ENCODE data around the gene SLC38A4. TPM values are rescaled to one million over a fixed set of nuclear protein-coding genes. Genes with fewer than 3 reads are reported as not detected.

The SLC38A4 gene
- total RNA-seq, 1 donor from 2014 or later = not detected

DNA sequence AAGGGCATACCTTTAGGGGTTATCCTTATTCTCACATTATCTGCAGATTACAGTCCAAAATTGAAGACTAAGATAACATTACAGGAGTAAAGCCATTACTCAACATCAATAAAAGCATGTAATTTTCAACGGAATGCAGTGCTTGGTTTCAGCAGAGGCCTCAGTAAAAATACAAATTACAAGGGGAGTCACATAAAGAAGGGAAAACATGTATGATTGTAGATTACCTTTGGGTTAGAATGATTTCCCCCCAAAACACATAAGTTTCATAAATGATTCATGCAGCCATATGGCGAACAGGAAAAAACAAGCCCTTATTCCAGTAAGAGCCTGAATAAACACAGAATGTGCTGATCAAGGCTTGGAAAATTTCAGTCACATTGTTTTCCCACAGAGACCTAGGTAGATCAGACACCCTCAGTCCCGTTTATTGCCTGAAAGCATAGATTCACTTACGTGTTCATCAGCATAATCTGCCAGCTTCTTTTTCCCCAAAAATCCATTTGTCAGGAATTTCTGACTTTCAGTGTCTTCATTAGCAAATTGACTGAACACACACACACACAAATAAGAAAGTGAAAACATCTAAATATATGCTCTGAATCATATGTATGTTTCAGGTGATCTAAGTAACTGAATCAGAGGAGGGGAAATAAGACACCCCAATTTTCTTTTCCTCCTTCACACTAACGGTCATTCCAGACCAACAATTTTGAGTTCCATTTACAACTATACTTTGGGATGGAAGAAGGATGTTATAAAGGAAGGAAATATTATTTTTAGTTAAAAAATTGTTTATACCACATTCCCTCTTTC is 37.5 kb downstream of the SLC38A4 start:
- ChIA-PET CTCF (no interaction called here), POLR2A (no interaction called here)
- Mint-ChIP-seq H3K9me3 (no peaks in the 10 kb centered on the region), H3K27ac (no peak overlapping the region), H3K27me3 (peaks cover 6% of the 10 kb centered on the region), H3K4me1 (no peaks in the 10 kb centered on the region), H3K36me3 (ENCODE audit: low read depth) (no peaks in the 10 kb centered on the region), H3K4me3 (no peak overlapping the region)
- ATAC-seq (ENCODE audit: low read depth) (no peak), DNase-seq (no peak)
- intact Hi-C loops (cut with micrococcal nuclease) = no loop called here
- TF ChIP-seq, protein P1, sequence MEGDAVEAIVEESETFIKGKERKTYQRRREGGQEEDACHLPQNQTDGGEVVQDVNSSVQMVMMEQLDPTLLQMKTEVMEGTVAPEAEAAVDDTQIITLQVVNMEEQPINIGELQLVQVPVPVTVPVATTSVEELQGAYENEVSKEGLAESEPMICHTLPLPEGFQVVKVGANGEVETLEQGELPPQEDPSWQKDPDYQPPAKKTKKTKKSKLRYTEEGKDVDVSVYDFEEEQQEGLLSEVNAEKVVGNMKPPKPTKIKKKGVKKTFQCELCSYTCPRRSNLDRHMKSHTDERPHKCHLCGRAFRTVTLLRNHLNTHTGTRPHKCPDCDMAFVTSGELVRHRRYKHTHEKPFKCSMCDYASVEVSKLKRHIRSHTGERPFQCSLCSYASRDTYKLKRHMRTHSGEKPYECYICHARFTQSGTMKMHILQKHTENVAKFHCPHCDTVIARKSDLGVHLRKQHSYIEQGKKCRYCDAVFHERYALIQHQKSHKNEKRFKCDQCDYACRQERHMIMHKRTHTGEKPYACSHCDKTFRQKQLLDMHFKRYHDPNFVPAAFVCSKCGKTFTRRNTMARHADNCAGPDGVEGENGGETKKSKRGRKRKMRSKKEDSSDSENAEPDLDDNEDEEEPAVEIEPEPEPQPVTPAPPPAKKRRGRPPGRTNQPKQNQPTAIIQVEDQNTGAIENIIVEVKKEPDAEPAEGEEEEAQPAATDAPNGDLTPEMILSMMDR (IDR thresholded peaks at IDR 0.05) = no peak

DNA sequence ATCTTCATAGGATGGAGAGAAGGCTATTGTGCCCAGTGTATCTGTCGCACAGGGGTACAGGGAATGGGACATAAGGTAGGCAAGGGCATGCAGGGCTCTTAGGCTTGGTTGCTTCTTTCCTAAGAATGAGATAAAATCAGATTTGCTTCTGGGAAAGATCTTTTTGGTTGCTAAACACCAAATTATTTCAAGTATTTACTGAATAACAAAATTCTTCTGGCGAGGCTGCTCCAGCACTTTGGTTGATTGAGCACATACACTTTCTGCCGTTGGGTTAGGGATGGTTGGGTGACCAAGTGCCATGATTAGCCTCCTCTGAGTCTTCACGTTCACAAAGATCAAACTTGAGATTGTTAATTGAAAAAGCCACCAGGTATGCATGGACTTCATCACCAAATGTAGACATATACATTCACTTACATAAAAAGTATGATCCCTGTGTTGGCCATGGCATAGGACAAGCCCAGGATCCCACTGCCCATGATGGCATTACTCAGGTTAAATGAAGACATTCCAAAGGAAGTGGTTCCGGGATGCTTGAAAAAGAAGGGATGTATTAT is 38.2 kb downstream of the SLC38A4 start:
- ATAC-seq (ENCODE audit: low read depth) (no peak), DNase-seq (no peak)
- CTCF ChIA-PET = no interaction called here
- no peaks in the 10 kb centered on the region for H3K4me1 Mint-ChIP-seq
- intact Hi-C loops (cut with micrococcal nuclease) = no loop called here
- no peak overlapping the region for H3K27ac Mint-ChIP-seq
- TF ChIP-seq, protein P1 (IDR thresholded peaks at IDR 0.05) = no peak
- peaks cover 8% of the 10 kb centered on the region for H3K27me3 Mint-ChIP-seq
- no peak overlapping the region for H3K4me3 Mint-ChIP-seq
- no peaks in the 10 kb centered on the region for H3K9me3 Mint-ChIP-seq
- POLR2A ChIA-PET = no interaction called here
- H3K36me3 Mint-ChIP-seq (ENCODE audit: low read depth) = no peaks in the 10 kb centered on the region

DNA sequence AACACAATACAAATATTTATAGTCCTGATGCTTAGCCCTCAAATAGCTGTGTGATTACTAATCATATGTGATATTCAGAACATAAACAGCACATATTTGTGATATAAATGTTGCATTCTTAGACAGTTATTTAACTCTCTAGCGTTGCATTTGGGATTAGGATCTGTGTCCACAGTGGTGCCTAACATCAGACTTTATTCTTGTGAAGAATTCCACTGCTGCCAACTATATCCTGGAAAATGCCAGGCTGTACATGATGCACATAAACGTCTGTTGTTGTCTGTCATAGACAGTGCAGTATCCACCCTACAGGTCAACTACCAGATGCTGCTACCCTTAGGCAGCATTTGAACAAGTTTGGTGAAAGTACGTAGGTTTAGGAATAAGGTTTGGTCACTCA is 39.0 kb downstream of the SLC38A4 start:
- ChIA-PET CTCF (no interaction called here), POLR2A (no interaction called here)
- intact Hi-C loops (cut with micrococcal nuclease) = no loop called here
- H3K36me3 Mint-ChIP-seq (ENCODE audit: low read depth) = no peaks in the 10 kb centered on the region
- H3K4me3 Mint-ChIP-seq = no peak overlapping the region
- TF ChIP-seq, protein P1 (IDR thresholded peaks at IDR 0.05) = no peak
- DNase-seq = no peak
- ATAC-seq (ENCODE audit: low read depth) = no peak
- H3K4me1 Mint-ChIP-seq = no peaks in the 10 kb centered on the region
- H3K27ac Mint-ChIP-seq = no peak overlapping the region
- H3K27me3 Mint-ChIP-seq = peaks cover 8% of the 10 kb centered on the region
- H3K9me3 Mint-ChIP-seq = no peaks in the 10 kb centered on the region

- Mint-ChIP-seq H3K36me3 (ENCODE audit: low read depth) (no peaks in the 10 kb centered on the region), H3K9me3 (no peaks in the 10 kb centered on the region), H3K4me1 (no peaks in the 10 kb centered on the region), H3K27ac (no peak overlapping the region), H3K4me3 (no peak overlapping the region), H3K27me3 (peaks cover 10% of the 10 kb centered on the region)
- CTCF ChIA-PET = no interaction called here
- TF ChIP-seq, protein P1 (IDR thresholded peaks at IDR 0.05) = no peak
- intact Hi-C loops (cut with micrococcal nuclease) = no loop called here
- DNase-seq (no peak), ATAC-seq (ENCODE audit: low read depth) (no peak)
- POLR2A ChIA-PET = no interaction called here
Observed at GRCh38 chr12:46785382-46785781, 40.4 kb downstream of the SLC38A4 start.

- TF ChIP-seq, protein P1 (IDR thresholded peaks at IDR 0.05) = no peak
- Mint-ChIP-seq H3K27me3 (peaks cover 10% of the 10 kb centered on the region), H3K27ac (no peak overlapping the region), H3K4me1 (no peaks in the 10 kb centered on the region), H3K4me3 (no peak overlapping the region), H3K36me3 (ENCODE audit: low read depth) (no peaks in the 10 kb centered on the region), H3K9me3 (no peaks in the 10 kb centered on the region)
- ATAC-seq (ENCODE audit: low read depth) (no peak), DNase-seq (no peak)
- ChIA-PET CTCF (no interaction called here), POLR2A (no interaction called here)
- intact Hi-C loops (cut with micrococcal nuclease) = no loop called here
Observed at GRCh38 chr12:46783871-46784270, 41.9 kb downstream of the SLC38A4 start.

Data from activated B cell treated with CpG ODN at 0.5 μM for 24 hours (primary cell).